Neural progenitor cell (in vitro differentiated cells): ENCODE results near the gene AGBL4.

ENCODE experiments used
- EZH2 ChIP-seq: fragments of 200-600 bp; sonication (generic); IDR thresholded peaks from 2 replicates; pipeline ENCODE4 v1.6.1; 2017; ENCODE audit warnings: antibody characterized with exemption, mild to moderate bottlenecking, moderate library complexity
- EZH2phosphoT487 ChIP-seq: fragments of 200-600 bp; sonication (generic); IDR thresholded peaks from 2 replicates; pipeline ENCODE4 v1.6.1; 2017; ENCODE audit warnings: antibody characterized with exemption
- TF ChIP-seq, protein P1 (sequence below): fragments of 200-600 bp; sonication (generic); IDR thresholded peaks from 2 replicates; pipeline ENCODE4 v1.5.1; 2017; ENCODE audit warnings: antibody characterized with exemption, mild to moderate bottlenecking

DNA sequence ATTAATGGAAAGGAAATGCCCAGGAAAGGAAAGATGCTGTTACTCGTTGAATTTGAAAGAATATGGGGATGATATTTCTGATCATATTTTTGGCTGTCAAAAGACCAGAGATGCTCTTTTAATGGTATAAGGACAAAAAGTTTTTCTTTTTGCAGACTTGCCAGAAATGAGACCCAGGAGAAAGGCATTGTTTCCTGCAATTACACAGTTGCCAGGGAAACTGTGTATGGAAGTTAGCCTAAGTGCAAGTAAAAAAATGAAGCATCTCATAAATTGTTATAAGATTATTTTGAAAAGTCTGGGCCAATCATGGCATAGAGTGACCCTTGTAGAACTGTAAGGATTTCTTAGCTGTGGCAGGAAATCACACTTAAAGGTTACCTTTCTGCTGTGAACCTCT is 1091.4 kb downstream of the AGBL4 start:
- TF ChIP-seq, protein P1, sequence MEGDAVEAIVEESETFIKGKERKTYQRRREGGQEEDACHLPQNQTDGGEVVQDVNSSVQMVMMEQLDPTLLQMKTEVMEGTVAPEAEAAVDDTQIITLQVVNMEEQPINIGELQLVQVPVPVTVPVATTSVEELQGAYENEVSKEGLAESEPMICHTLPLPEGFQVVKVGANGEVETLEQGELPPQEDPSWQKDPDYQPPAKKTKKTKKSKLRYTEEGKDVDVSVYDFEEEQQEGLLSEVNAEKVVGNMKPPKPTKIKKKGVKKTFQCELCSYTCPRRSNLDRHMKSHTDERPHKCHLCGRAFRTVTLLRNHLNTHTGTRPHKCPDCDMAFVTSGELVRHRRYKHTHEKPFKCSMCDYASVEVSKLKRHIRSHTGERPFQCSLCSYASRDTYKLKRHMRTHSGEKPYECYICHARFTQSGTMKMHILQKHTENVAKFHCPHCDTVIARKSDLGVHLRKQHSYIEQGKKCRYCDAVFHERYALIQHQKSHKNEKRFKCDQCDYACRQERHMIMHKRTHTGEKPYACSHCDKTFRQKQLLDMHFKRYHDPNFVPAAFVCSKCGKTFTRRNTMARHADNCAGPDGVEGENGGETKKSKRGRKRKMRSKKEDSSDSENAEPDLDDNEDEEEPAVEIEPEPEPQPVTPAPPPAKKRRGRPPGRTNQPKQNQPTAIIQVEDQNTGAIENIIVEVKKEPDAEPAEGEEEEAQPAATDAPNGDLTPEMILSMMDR: no peak
- no peak for TF ChIP-seq EZH2
- no peak for TF ChIP-seq EZH2phosphoT487
